ENCODE data around the gene GNL2.
A peak's percentile ranks its signal among the peaks of the same experiment; 100 is the strongest.

GNL2 gene

GRCh38 chr1:37595440-37596181, at the start of gene GNL2:
Gene GNL2 (minus strand): TSS chr1:37595937. CDS start chr1:37595822, 115 bp downstream.
- DNase-seq, result peak; percentile 89 to 92

- no peak for DNase-seq
Observed at GRCh38 chr1:37641059-37641458, 45.3 kb upstream of the GNL2 start.

GRCh38 chr1:37636435-37636834, 40.7 kb upstream of the GNL2 start:
- DNase-seq, result no peak

GRCh38 chr1:37634992-37635902, 39.5 kb upstream of the GNL2 start:
- DNase-seq, result no peak

- no peak for DNase-seq
Observed at GRCh38 chr1:37634244-37634991, 38.7 kb upstream of the GNL2 start, which contains the start of gene RSPO1. Gene RSPO1 (minus strand): TSS chr1:37634892. CDS start chr1:37629661, 5,231 bp downstream.

GRCh38 chr1:37633938-37634243, 38.2 kb upstream of the GNL2 start:
- DNase-seq, result no peak

GRCh38 chr1:37633040-37633937, 37.6 kb upstream of the GNL2 start:
- DNase-seq, result no peak

GRCh38 chr1:37631036-37631435, 35.3 kb upstream of the GNL2 start:
- DNase-seq, result no peak

GRCh38 chr1:37630426-37631028, 34.8 kb upstream of the GNL2 start:
- no peak for DNase-seq

GRCh38 chr1:37629726-37630425, 34.1 kb upstream of the GNL2 start:
- no peak for DNase-seq

- no peak for DNase-seq
Observed at GRCh38 chr1:37629008-37629407, 33.3 kb upstream of the GNL2 start.

- DNase-seq, result no peak
Observed at GRCh38 chr1:37628026-37628556, 32.4 kb upstream of the GNL2 start.

- no peak for DNase-seq
Observed at GRCh38 chr1:37622131-37622530, 26.4 kb upstream of the GNL2 start.

GRCh38 chr1:37621326-37621870, 25.7 kb upstream of the GNL2 start:
- no peak for DNase-seq

- DNase-seq, result no peak
Observed at GRCh38 chr1:37620707-37621106, 25.0 kb upstream of the GNL2 start.

GRCh38 chr1:37616330-37616729, 20.6 kb upstream of the GNL2 start:
- DNase-seq, result no peak

- DNase-seq, result no peak
Observed at GRCh38 chr1:37614105-37614504, 18.4 kb upstream of the GNL2 start.

- DNase-seq, result no peak
Observed at GRCh38 chr1:37612186-37612585, 16.4 kb upstream of the GNL2 start.

- DNase-seq, result no peak
Observed at GRCh38 chr1:37609994-37610393, 14.3 kb upstream of the GNL2 start.

GRCh38 chr1:37609002-37609401, 13.3 kb upstream of the GNL2 start:
- DNase-seq, result no peak

Data from AML-193 (cell line).